ENCODE data around the gene PIAS2.

PIAS2 gene

GRCh38 chr18:46821856-46822711 is 95.2 kb downstream of the PIAS2 start:
- DNase-seq (ENCODE audit: low read depth, low spot score) = no peak
- H3K4me3 ChIP-seq (ENCODE audit: low read depth, low read length) = no peak overlapping the region
- ChIA-PET POLR2A (no interaction called here), CTCF (no interaction called here)
- TF ChIP-seq CTCF (IDR thresholded peaks at IDR 0.05; ENCODE audit: insufficient read depth, low read length, missing control alignments) = no peak

- CTCF ChIA-PET = no interaction called here
- no peak for DNase-seq (ENCODE audit: low read depth, low spot score)
- no peak for TF ChIP-seq CTCF (IDR thresholded peaks at IDR 0.05; ENCODE audit: insufficient read depth, low read length, missing control alignments)
- no peak overlapping the region for H3K4me3 ChIP-seq (ENCODE audit: low read depth, low read length)
- POLR2A ChIA-PET = no interaction called here
Observed at GRCh38 chr18:46820863-46821262, 96.4 kb downstream of the PIAS2 start.

- ChIA-PET POLR2A (no interaction called here), CTCF (no interaction called here)
- TF ChIP-seq CTCF (IDR thresholded peaks at IDR 0.05; ENCODE audit: insufficient read depth, low read length, missing control alignments) = no peak
- H3K4me3 ChIP-seq (ENCODE audit: low read depth, low read length) = no peak overlapping the region
- no peak for DNase-seq (ENCODE audit: low read depth, low spot score)
Observed at GRCh38 chr18:46815661-46816060, 101.6 kb downstream of the PIAS2 start.

GRCh38 chr18:46814399-46814798 is 102.9 kb downstream of the PIAS2 start:
- no peak for DNase-seq (ENCODE audit: low read depth, low spot score)
- no peak overlapping the region for H3K4me3 ChIP-seq (ENCODE audit: low read depth, low read length)
- no peak for TF ChIP-seq CTCF (IDR thresholded peaks at IDR 0.05; ENCODE audit: insufficient read depth, low read length, missing control alignments)
- ChIA-PET POLR2A (no interaction called here), CTCF (no interaction called here)

- TF ChIP-seq CTCF (IDR thresholded peaks at IDR 0.05; ENCODE audit: insufficient read depth, low read length, missing control alignments) = no peak
- H3K4me3 ChIP-seq (ENCODE audit: low read depth, low read length) = no peak overlapping the region
- no peak for DNase-seq (ENCODE audit: low read depth, low spot score)
- ChIA-PET POLR2A (no interaction called here), CTCF (no interaction called here)
Observed at GRCh38 chr18:46812311-46812710, 105.0 kb downstream of the PIAS2 start.

GRCh38 chr18:46810481-46811000 is 106.8 kb downstream of the PIAS2 start:
- ChIA-PET CTCF (no interaction called here), POLR2A (no interaction called here)
- TF ChIP-seq CTCF (IDR thresholded peaks at IDR 0.05; ENCODE audit: insufficient read depth, low read length, missing control alignments) = no peak
- H3K4me3 ChIP-seq (ENCODE audit: low read depth, low read length) = no peak overlapping the region
- DNase-seq (ENCODE audit: low read depth, low spot score) = no peak
